K562 (cell line): ENCODE results near the gene JUNB. TPM values are rescaled to one million over a fixed set of nuclear protein-coding genes. Genes with fewer than 3 reads are reported as not detected.

Experiments used
- ATF1 ChIP-seq, 2 experiments: fragments of 450-650 bp in 1 of 2; IDR thresholded peaks; 2 replicates each; pipeline ENCODE4 v1.6.1; 2016; ENCODE audit warnings: missing compliant biosample characterization in 1 of 2, missing genetic modification characterization in 1 of 2
- CCNT2 ChIP-seq: IDR thresholded peaks from 2 replicates; pipeline ENCODE4 v1.6.1; 2011; ENCODE audit warnings: borderline replicate concordance, low read depth, mild to moderate bottlenecking, moderate library complexity, mixed read lengths, low read length; ENCODE audit not compliant: insufficient read length; ENCODE audit errors: extremely low read depth
- CREB1 ChIP-seq, 2 experiments: sonication (generic) in 1 of 2; formaldehyde crosslinking in 1 of 2; IDR thresholded peaks; 2 replicates each; pipeline versions ENCODE4 v1.6.1 to v1.8.0; 2012 to 2022; ENCODE audit warnings: inconsistent platforms in 1 of 2, mild to moderate bottlenecking in 1 of 2, missing genetic modification reagents in 1 of 2, moderate library complexity in 1 of 2
- CTBP1 ChIP-seq: fragments of 450-650 bp; IDR thresholded peaks from 2 replicates; pipeline ENCODE4 v1.6.1; 2016; ENCODE audit warnings: borderline replicate concordance
- ELF4 ChIP-seq: fragments of 450-650 bp; formaldehyde crosslinking; IDR thresholded peaks from 2 replicates; pipeline ENCODE4 v1.4.0; 2022; ENCODE audit warnings: missing genetic modification characterization
- GABPB2 ChIP-seq: fragments of 250-450 bp; sonication (Bioruptor Pico); conservative IDR thresholded peaks from 2 replicates; pipeline ENCODE4 v1.5.1; 2021; ENCODE audit warnings: mild to moderate bottlenecking
- KDM2B ChIP-seq: fragments of 250-450 bp; sonication (Bioruptor Pico); IDR thresholded peaks from 2 replicates; pipeline ENCODE4 v1.8.0; 2021; ENCODE audit warnings: mild to moderate bottlenecking, moderate library complexity
- NR2C1 ChIP-seq, 2 experiments: fragments of 450-650 bp; IDR thresholded peaks; 2 replicates each; pipeline ENCODE4 v1.6.1; 2017; ENCODE audit warnings: mild to moderate bottlenecking in 2 of 2, antibody characterized with exemption in 1 of 2, inconsistent platforms in 1 of 2, missing compliant biosample characterization in 1 of 2, missing genetic modification characterization in 1 of 2
- NRF1 ChIP-seq, 2 experiments: fragments of 450-650 bp; IDR thresholded peaks in 1 of 2; conservative IDR thresholded peaks in 1 of 2; 2 replicates each; pipeline ENCODE4 v1.6.1; 2014; ENCODE audit warnings: mild to moderate bottlenecking in 2 of 2
- POLR2H ChIP-seq: IDR thresholded peaks from 2 replicates; pipeline ENCODE4 v1.6.1; 2016; ENCODE audit warnings: missing genetic modification characterization, low read depth, mild to moderate bottlenecking, control low read depth, missing compliant biosample characterization, moderate library complexity
- PRMT5 ChIP-seq: sonication (generic); formaldehyde crosslinking; IDR thresholded peaks from 2 replicates; pipeline ENCODE4 v1.5.0; 2020; ENCODE audit warnings: missing genetic modification reagents
- SRF ChIP-seq, 2 experiments: fragments of 250-450, 450-650 bp in 1 of 2; sonication (Bioruptor Pico) in 1 of 2; sonication (generic) in 1 of 2; formaldehyde crosslinking; IDR thresholded peaks; 2 replicates each; pipeline versions ENCODE4 v1.5.0 to v1.5.1; 2020 to 2022; ENCODE audit warnings: mild to moderate bottlenecking in 1 of 2, missing genetic modification reagents in 1 of 2
- SRSF3 ChIP-seq: fragments of 200-400 bp; formaldehyde crosslinking; IDR thresholded peaks from 2 replicates; pipeline ENCODE4 v1.6.1; 2016; ENCODE audit warnings: mild to moderate bottlenecking, low read length, moderate library complexity; ENCODE audit not compliant: insufficient read depth
- SUPT5H ChIP-seq: fragments of 450-650 bp; IDR thresholded peaks from 2 replicates; pipeline ENCODE4 v1.6.1; 2016
- TAF7 ChIP-seq: fragments of 450-650 bp; IDR thresholded peaks from 2 replicates; pipeline ENCODE4 v1.6.1; 2016; ENCODE audit warnings: missing genetic modification characterization, missing compliant biosample characterization
- TEAD4 ChIP-seq, 2 experiments: sonication (generic) in 1 of 2; formaldehyde crosslinking in 1 of 2; IDR thresholded peaks; 2 replicates each; pipeline versions ENCODE4 v1.6.1 to v1.8.0; 2012 to 2022; ENCODE audit warnings: borderline replicate concordance in 1 of 2, inconsistent platforms in 1 of 2, low read length in 1 of 2, mild to moderate bottlenecking in 1 of 2, missing genetic modification reagents in 1 of 2
- TFAM ChIP-seq: fragments of 250-450 bp; sonication (Bioruptor Pico); conservative IDR thresholded peaks from 2 replicates; pipeline ENCODE4 v1.5.0; 2021; ENCODE audit warnings: mild to moderate bottlenecking, moderate library complexity
- THRAP3 ChIP-seq: fragments of 450-650 bp; IDR thresholded peaks from 2 replicates; pipeline ENCODE4 v1.6.1; 2016; ENCODE audit warnings: mild to moderate bottlenecking, inconsistent platforms, borderline replicate concordance
- ZNF197 ChIP-seq: fragments of 200-800 bp; sonication (Bioruptor generic); IDR thresholded peaks from 2 replicates; pipeline ENCODE4 v1.6.1; 2016; ENCODE audit warnings: low read depth, missing genetic modification characterization, missing compliant biosample characterization
- ZNF830 ChIP-seq: fragments of 250-450 bp; sonication (Bioruptor Pico); IDR thresholded peaks from 2 replicates; pipeline ENCODE4 v1.5.0; 2021; ENCODE audit warnings: mild to moderate bottlenecking
- polyA plus RNA-seq, 8 experiments: library from polyadenylated mRNA; depleted of rRNA in 4 of 8; stranded (reverse) in 5 of 8; unstranded in 3 of 8; fragments of >200 nt; fragmentation: Nextera tagmentation in 2 of 8; fragmentation: Illumina TruSeq in 1 of 8; extraction: Ambion mirVana in 2 of 8; extraction: Trizol in 1 of 8; gene quantifications; 2 replicates each; pipeline versions ENCODE4 v1.2.1 to v1.2.3, GENCODE V29; 2011 to 2014; ENCODE audit warnings: inconsistent platforms in 1 of 8, missing spikeins in 1 of 8
- total RNA-seq, 7 experiments: library from RNA; depleted of rRNA in 6 of 7; stranded (reverse); fragments of >200 nt in 6 of 7; fragmentation: Illumina TruSeq in 2 of 7; extraction: Trizol in 2 of 7; gene quantifications; 2 replicates each; pipeline versions ENCODE4 v1.2.1 to v1.2.3, GENCODE V29; 2011 to 2021; ENCODE audit warnings: low replicate concordance in 1 of 7
- TF ChIP-seq, protein P1 (sequence below), 2 experiments: fragments of 450-650 bp in 1 of 2; sonication (generic) in 1 of 2; formaldehyde crosslinking in 1 of 2; IDR thresholded peaks in 1 of 2; conservative IDR thresholded peaks in 1 of 2; 2 replicates each; pipeline versions ENCODE4 v1.6.1 to v1.8.1; 2016 to 2023; ENCODE audit warnings: mild to moderate bottlenecking in 2 of 2, moderate library complexity in 2 of 2, inconsistent platforms in 1 of 2, missing genetic modification reagents in 1 of 2
- TF ChIP-seq, protein P2 (sequence below): sonication (generic); formaldehyde crosslinking; IDR thresholded peaks from 2 replicates; pipeline ENCODE4 v1.8.0; 2022; ENCODE audit warnings: mild to moderate bottlenecking, missing genetic modification reagents

The JUNB gene
- total and polyA plus RNA-seq, 9 of the 15 experiments (the other 6 are each of a cell fraction or from before 2014, with no cell fraction given): 0.23 to 88.1 (median 13.1) TPM

DNA sequence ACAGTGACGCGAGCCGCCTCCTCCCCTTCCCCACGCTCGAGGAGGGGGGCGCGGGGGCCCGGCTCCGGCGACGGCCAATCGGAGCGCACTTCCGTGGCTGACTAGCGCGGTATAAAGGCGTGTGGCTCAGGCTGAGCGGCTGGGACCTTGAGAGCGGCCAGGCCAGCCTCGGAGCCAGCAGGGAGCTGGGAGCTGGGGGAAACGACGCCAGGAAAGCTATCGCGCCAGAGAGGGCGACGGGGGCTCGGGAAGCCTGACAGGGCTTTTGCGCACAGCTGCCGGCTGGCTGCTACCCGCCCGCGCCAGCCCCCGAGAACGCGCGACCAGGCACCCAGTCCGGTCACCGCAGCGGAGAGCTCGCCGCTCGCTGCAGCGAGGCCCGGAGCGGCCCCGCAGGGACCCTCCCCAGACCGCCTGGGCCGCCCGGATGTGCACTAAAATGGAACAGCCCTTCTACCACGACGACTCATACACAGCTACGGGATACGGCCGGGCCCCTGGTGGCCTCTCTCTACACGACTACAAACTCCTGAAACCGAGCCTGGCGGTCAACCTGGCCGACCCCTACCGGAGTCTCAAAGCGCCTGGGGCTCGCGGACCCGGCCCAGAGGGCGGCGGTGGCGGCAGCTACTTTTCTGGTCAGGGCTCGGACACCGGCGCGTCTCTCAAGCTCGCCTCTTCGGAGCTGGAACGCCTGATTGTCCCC is at the start of gene JUNB (continued):
- no peak for TF ChIP-seq NR2C1 (IDR thresholded peaks at IDR 0.05)
- no peak for TF ChIP-seq NR2C1 (tag; IDR thresholded peaks at IDR 0.05)
- TF ChIP-seq SUPT5H: peak; percentile 100
- peak; percentile 98 for TF ChIP-seq POLR2H (tag)
- peak; percentile 78 for TF ChIP-seq THRAP3
- peak; percentile 71 for TF ChIP-seq KDM2B (CRISPR knock-in tag)
- TF ChIP-seq ZNF830: peak; percentile 71; the same call in 1 of the 2 replicates
- TF ChIP-seq ELF4 (CRISPR knock-in tag): peak; percentile 96
- TF ChIP-seq ATF1 (CRISPR knock-in tag; IDR thresholded peaks at IDR 0.05): peak; percentile 56
- peak; percentile 95 for TF ChIP-seq ATF1 (tag; IDR thresholded peaks at IDR 0.05)
- no peak for TF ChIP-seq GABPB2 (CRISPR knock-in tag)
- TF ChIP-seq, protein P1, sequence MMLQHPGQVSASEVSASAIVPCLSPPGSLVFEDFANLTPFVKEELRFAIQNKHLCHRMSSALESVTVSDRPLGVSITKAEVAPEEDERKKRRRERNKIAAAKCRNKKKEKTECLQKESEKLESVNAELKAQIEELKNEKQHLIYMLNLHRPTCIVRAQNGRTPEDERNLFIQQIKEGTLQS (IDR thresholded peaks at IDR 0.05): 0 out of 2 replicates have a peak, but pooled peaks have one; percentile 15
- TF ChIP-seq, protein P1 (CRISPR knock-in tag; conservative IDR thresholded peaks at IDR 0.05): 0 out of 2 replicates have a peak, but pooled peaks have one; percentile 55
- TF ChIP-seq, protein P2, sequence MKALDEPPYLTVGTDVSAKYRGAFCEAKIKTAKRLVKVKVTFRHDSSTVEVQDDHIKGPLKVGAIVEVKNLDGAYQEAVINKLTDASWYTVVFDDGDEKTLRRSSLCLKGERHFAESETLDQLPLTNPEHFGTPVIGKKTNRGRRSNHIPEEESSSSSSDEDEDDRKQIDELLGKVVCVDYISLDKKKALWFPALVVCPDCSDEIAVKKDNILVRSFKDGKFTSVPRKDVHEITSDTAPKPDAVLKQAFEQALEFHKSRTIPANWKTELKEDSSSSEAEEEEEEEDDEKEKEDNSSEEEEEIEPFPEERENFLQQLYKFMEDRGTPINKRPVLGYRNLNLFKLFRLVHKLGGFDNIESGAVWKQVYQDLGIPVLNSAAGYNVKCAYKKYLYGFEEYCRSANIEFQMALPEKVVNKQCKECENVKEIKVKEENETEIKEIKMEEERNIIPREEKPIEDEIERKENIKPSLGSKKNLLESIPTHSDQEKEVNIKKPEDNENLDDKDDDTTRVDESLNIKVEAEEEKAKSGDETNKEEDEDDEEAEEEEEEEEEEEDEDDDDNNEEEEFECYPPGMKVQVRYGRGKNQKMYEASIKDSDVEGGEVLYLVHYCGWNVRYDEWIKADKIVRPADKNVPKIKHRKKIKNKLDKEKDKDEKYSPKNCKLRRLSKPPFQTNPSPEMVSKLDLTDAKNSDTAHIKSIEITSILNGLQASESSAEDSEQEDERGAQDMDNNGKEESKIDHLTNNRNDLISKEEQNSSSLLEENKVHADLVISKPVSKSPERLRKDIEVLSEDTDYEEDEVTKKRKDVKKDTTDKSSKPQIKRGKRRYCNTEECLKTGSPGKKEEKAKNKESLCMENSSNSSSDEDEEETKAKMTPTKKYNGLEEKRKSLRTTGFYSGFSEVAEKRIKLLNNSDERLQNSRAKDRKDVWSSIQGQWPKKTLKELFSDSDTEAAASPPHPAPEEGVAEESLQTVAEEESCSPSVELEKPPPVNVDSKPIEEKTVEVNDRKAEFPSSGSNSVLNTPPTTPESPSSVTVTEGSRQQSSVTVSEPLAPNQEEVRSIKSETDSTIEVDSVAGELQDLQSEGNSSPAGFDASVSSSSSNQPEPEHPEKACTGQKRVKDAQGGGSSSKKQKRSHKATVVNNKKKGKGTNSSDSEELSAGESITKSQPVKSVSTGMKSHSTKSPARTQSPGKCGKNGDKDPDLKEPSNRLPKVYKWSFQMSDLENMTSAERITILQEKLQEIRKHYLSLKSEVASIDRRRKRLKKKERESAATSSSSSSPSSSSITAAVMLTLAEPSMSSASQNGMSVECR (CRISPR knock-in tag): peak; percentile 82
- no peak; the same call in 1 of the 2 replicates for TF ChIP-seq TEAD4 (IDR thresholded peaks at IDR 0.05; ENCODE audit: low read length)
- TF ChIP-seq TEAD4 (CRISPR knock-in tag; IDR thresholded peaks at IDR 0.05; ENCODE audit: borderline replicate concordance): no peak
- peak; percentile 93 for TF ChIP-seq CCNT2
- peak; percentile 87; the same call in 1 of the 2 replicates for TF ChIP-seq SRSF3
- TF ChIP-seq CTBP1: peak; percentile 89
- TF ChIP-seq CREB1 (IDR thresholded peaks at IDR 0.05): peak; percentile 77
- TF ChIP-seq CREB1 (CRISPR knock-in tag; IDR thresholded peaks at IDR 0.05): peak; percentile 88
- TF ChIP-seq SRF (CRISPR knock-in tag; IDR thresholded peaks at IDR 0.05): peak; percentile 75 to 84
- no peak for TF ChIP-seq ZNF197 (CRISPR knock-in tag)
- peak; percentile 66 to 75 for TF ChIP-seq NRF1 (conservative IDR thresholded peaks at IDR 0.05 in 1 of 2, IDR thresholded peaks at IDR 0.05 in 1 of 2)
- no peak for TF ChIP-seq PRMT5 (CRISPR knock-in tag)
- no peak for TF ChIP-seq TFAM (CRISPR knock-in tag)
- peak; percentile 91 for TF ChIP-seq TAF7 (tag)
